ENCODE measurements around the gene ALK.
"Not testable (repeated sequence)": the region's sequence is repeated elsewhere in the genome, so short reads cannot be mapped to it uniquely, and the experiment has no call there.

The ALK gene

GRCh38 chr2:29837925-29838324, 83.5 kb downstream of the ALK start:
- Histone ChIP-seq H3K36me3 (ENCODE audit: control insufficient read depth, low read depth, low read length) (no peaks in the 10 kb centered on the region), H3K4me3 (ENCODE audit: low read length) (no peak overlapping the region)

GRCh38 chr2:29834624-29835023, 86.8 kb downstream of the ALK start:
- Histone ChIP-seq H3K4me3 (ENCODE audit: low read length) (no peak overlapping the region), H3K9me3 (ENCODE audit: control insufficient read depth, low read depth, low read length) (no peaks in the 10 kb centered on the region), H3K4me1 (ENCODE audit: control insufficient read depth, low read depth, low read length) (no peaks in the 10 kb centered on the region), H3K36me3 (ENCODE audit: control insufficient read depth, low read depth, low read length) (no peaks in the 10 kb centered on the region), H3K27ac (ENCODE audit: low read length) (no peak overlapping the region), H3K9ac (ENCODE audit: low read length) (no peak overlapping the region), H3K27me3 (ENCODE audit: control insufficient read depth, insufficient read depth, low read length) (no peaks in the 10 kb centered on the region)

More at GRCh38 chr2:29837925-29838324, 83.5 kb downstream of the ALK start:
- H3K27me3 ChIP-seq (ENCODE audit: control insufficient read depth, insufficient read depth, low read length), result no peaks in the 10 kb centered on the region
- no peaks in the 10 kb centered on the region for H3K4me1 ChIP-seq (ENCODE audit: control insufficient read depth, low read depth, low read length)
- no peaks in the 10 kb centered on the region for H3K9me3 ChIP-seq (ENCODE audit: control insufficient read depth, low read depth, low read length)
- no peak overlapping the region for H3K9ac ChIP-seq (ENCODE audit: low read length)
- no peak overlapping the region for H3K27ac ChIP-seq (ENCODE audit: low read length)

GRCh38 chr2:29834036-29834540, 87.3 kb downstream of the ALK start:
- H3K9ac ChIP-seq (ENCODE audit: low read length), result no peak overlapping the region
- H3K4me3 ChIP-seq (ENCODE audit: low read length), result no peak overlapping the region
- no peaks in the 10 kb centered on the region for H3K36me3 ChIP-seq (ENCODE audit: control insufficient read depth, low read depth, low read length)
- no peaks in the 10 kb centered on the region for H3K27me3 ChIP-seq (ENCODE audit: control insufficient read depth, insufficient read depth, low read length)
- no peaks in the 10 kb centered on the region for H3K9me3 ChIP-seq (ENCODE audit: control insufficient read depth, low read depth, low read length)
- no peak overlapping the region for H3K27ac ChIP-seq (ENCODE audit: low read length)
- H3K4me1 ChIP-seq (ENCODE audit: control insufficient read depth, low read depth, low read length), result no peaks in the 10 kb centered on the region

- Histone ChIP-seq H3K9me3 (ENCODE audit: control insufficient read depth, low read depth, low read length) (peaks cover 4% of the 10 kb centered on the region), H3K36me3 (ENCODE audit: control insufficient read depth, low read depth, low read length) (no peaks in the 10 kb centered on the region), H3K4me1 (ENCODE audit: control insufficient read depth, low read depth, low read length) (no peaks in the 10 kb centered on the region), H3K27ac (ENCODE audit: low read length) (no peak overlapping the region), H3K27me3 (ENCODE audit: control insufficient read depth, insufficient read depth, low read length) (no peaks in the 10 kb centered on the region), H3K9ac (ENCODE audit: low read length) (no peak overlapping the region), H3K4me3 (ENCODE audit: low read length) (no peak overlapping the region)
These were observed 89.8 kb downstream of the ALK start for GRCh38 chr2:29831560-29831959.

GRCh38 chr2:29829841-29830240, 91.5 kb downstream of the ALK start:
- H3K9ac ChIP-seq (ENCODE audit: low read length), result no peak overlapping the region
- H3K27me3 ChIP-seq (ENCODE audit: control insufficient read depth, insufficient read depth, low read length), result no peaks in the 10 kb centered on the region
- no peak overlapping the region for H3K4me3 ChIP-seq (ENCODE audit: low read length)

GRCh38 chr2:29824145-29824544, 97.2 kb downstream of the ALK start:
- not testable (repeated sequence) for H3K9me3 ChIP-seq (ENCODE audit: control insufficient read depth, low read depth, low read length); H3K9ac ChIP-seq (ENCODE audit: low read length); H3K4me3 ChIP-seq (ENCODE audit: low read length); H3K27ac ChIP-seq (ENCODE audit: low read length); H3K27me3 ChIP-seq (ENCODE audit: control insufficient read depth, insufficient read depth, low read length); H3K36me3 ChIP-seq (ENCODE audit: control insufficient read depth, low read depth, low read length); H3K4me1 ChIP-seq (ENCODE audit: control insufficient read depth, low read depth, low read length)

More at GRCh38 chr2:29829841-29830240, 91.5 kb downstream of the ALK start:
- Histone ChIP-seq H3K4me1 (ENCODE audit: control insufficient read depth, low read depth, low read length) (no peaks in the 10 kb centered on the region), H3K9me3 (ENCODE audit: control insufficient read depth, low read depth, low read length) (peaks cover 4% of the 10 kb centered on the region), H3K36me3 (ENCODE audit: control insufficient read depth, low read depth, low read length) (no peaks in the 10 kb centered on the region), H3K27ac (ENCODE audit: low read length) (no peak overlapping the region)

GRCh38 chr2:29821591-29821990, 99.8 kb downstream of the ALK start:
- Histone ChIP-seq H3K27me3 (ENCODE audit: control insufficient read depth, insufficient read depth, low read length) (no peaks in the 10 kb centered on the region), H3K9ac (ENCODE audit: low read length) (no peak overlapping the region), H3K9me3 (ENCODE audit: control insufficient read depth, low read depth, low read length) (no peaks in the 10 kb centered on the region), H3K4me3 (ENCODE audit: low read length) (no peak overlapping the region), H3K36me3 (ENCODE audit: control insufficient read depth, low read depth, low read length) (no peaks in the 10 kb centered on the region), H3K4me1 (ENCODE audit: control insufficient read depth, low read depth, low read length) (peaks cover 3% of the 10 kb centered on the region), H3K27ac (ENCODE audit: low read length) (no peak overlapping the region)

GRCh38 chr2:29819570-29819969, 101.8 kb downstream of the ALK start:
- H3K4me1 ChIP-seq (ENCODE audit: control insufficient read depth, low read depth, low read length), result peaks cover 3% of the 10 kb centered on the region
- H3K36me3 ChIP-seq (ENCODE audit: control insufficient read depth, low read depth, low read length), result no peaks in the 10 kb centered on the region
- H3K4me3 ChIP-seq (ENCODE audit: low read length), result no peak overlapping the region
- H3K27ac ChIP-seq (ENCODE audit: low read length), result no peak overlapping the region
- H3K9ac ChIP-seq (ENCODE audit: low read length), result no peak overlapping the region
- H3K27me3 ChIP-seq (ENCODE audit: control insufficient read depth, insufficient read depth, low read length), result no peaks in the 10 kb centered on the region
- H3K9me3 ChIP-seq (ENCODE audit: control insufficient read depth, low read depth, low read length), result no peaks in the 10 kb centered on the region

GRCh38 chr2:29817801-29818680, 103.3 kb downstream of the ALK start:
- H3K27me3 ChIP-seq (ENCODE audit: control insufficient read depth, insufficient read depth, low read length), result no peaks in the 10 kb centered on the region
- H3K4me3 ChIP-seq (ENCODE audit: low read length), result no peak overlapping the region
- no peak overlapping the region for H3K9ac ChIP-seq (ENCODE audit: low read length)
- H3K4me1 ChIP-seq (ENCODE audit: control insufficient read depth, low read depth, low read length), result peaks cover 3% of the 10 kb centered on the region
- no peaks in the 10 kb centered on the region for H3K9me3 ChIP-seq (ENCODE audit: control insufficient read depth, low read depth, low read length)
- no peaks in the 10 kb centered on the region for H3K36me3 ChIP-seq (ENCODE audit: control insufficient read depth, low read depth, low read length)
- H3K27ac ChIP-seq (ENCODE audit: low read length), result no peak overlapping the region

GRCh38 chr2:29817299-29817698, 104.1 kb downstream of the ALK start:
- H3K36me3 ChIP-seq (ENCODE audit: control insufficient read depth, low read depth, low read length), result no peaks in the 10 kb centered on the region
- H3K4me3 ChIP-seq (ENCODE audit: low read length), result no peak overlapping the region
- no peak overlapping the region for H3K27ac ChIP-seq (ENCODE audit: low read length)
- H3K9me3 ChIP-seq (ENCODE audit: control insufficient read depth, low read depth, low read length), result no peaks in the 10 kb centered on the region
- no peak overlapping the region for H3K9ac ChIP-seq (ENCODE audit: low read length)
- peaks cover 3% of the 10 kb centered on the region for H3K4me1 ChIP-seq (ENCODE audit: control insufficient read depth, low read depth, low read length)
- no peaks in the 10 kb centered on the region for H3K27me3 ChIP-seq (ENCODE audit: control insufficient read depth, insufficient read depth, low read length)

- Histone ChIP-seq H3K9ac (ENCODE audit: low read length) (no peak overlapping the region), H3K36me3 (ENCODE audit: control insufficient read depth, low read depth, low read length) (no peaks in the 10 kb centered on the region), H3K27ac (ENCODE audit: low read length) (no peak overlapping the region), H3K4me3 (ENCODE audit: low read length) (no peak overlapping the region), H3K9me3 (ENCODE audit: control insufficient read depth, low read depth, low read length) (no peaks in the 10 kb centered on the region), H3K27me3 (ENCODE audit: control insufficient read depth, insufficient read depth, low read length) (no peaks in the 10 kb centered on the region), H3K4me1 (ENCODE audit: control insufficient read depth, low read depth, low read length) (peaks cover 8% of the 10 kb centered on the region)
These were observed 104.7 kb downstream of the ALK start for GRCh38 chr2:29816651-29817050.

GRCh38 chr2:29811378-29811777, 110.0 kb downstream of the ALK start:
- H3K27ac ChIP-seq (ENCODE audit: low read length), result no peak overlapping the region
- peaks cover 5% of the 10 kb centered on the region for H3K4me1 ChIP-seq (ENCODE audit: control insufficient read depth, low read depth, low read length)

More at GRCh38 chr2:29811378-29811777, 110.0 kb downstream of the ALK start:
- Histone ChIP-seq H3K9ac (ENCODE audit: low read length) (no peak overlapping the region), H3K9me3 (ENCODE audit: control insufficient read depth, low read depth, low read length) (no peaks in the 10 kb centered on the region), H3K36me3 (ENCODE audit: control insufficient read depth, low read depth, low read length) (no peaks in the 10 kb centered on the region), H3K27me3 (ENCODE audit: control insufficient read depth, insufficient read depth, low read length) (no peaks in the 10 kb centered on the region), H3K4me3 (ENCODE audit: low read length) (no peak overlapping the region)

Data from iPS-18a (cell line).